HG03575 (cell line): ENCODE measurements around the gene CLCN2.

Experiments
- ATAC-seq: cut with Tn5 transposase; IDR thresholded peaks from one replicate; pipeline ENCODE4 v1.9.1; 2021; ENCODE audit not compliant: unreplicated experiment, insufficient number of reproducible peaks, low FRiP score; ENCODE audit errors: extremely low read depth

The CLCN2 gene

DNA sequence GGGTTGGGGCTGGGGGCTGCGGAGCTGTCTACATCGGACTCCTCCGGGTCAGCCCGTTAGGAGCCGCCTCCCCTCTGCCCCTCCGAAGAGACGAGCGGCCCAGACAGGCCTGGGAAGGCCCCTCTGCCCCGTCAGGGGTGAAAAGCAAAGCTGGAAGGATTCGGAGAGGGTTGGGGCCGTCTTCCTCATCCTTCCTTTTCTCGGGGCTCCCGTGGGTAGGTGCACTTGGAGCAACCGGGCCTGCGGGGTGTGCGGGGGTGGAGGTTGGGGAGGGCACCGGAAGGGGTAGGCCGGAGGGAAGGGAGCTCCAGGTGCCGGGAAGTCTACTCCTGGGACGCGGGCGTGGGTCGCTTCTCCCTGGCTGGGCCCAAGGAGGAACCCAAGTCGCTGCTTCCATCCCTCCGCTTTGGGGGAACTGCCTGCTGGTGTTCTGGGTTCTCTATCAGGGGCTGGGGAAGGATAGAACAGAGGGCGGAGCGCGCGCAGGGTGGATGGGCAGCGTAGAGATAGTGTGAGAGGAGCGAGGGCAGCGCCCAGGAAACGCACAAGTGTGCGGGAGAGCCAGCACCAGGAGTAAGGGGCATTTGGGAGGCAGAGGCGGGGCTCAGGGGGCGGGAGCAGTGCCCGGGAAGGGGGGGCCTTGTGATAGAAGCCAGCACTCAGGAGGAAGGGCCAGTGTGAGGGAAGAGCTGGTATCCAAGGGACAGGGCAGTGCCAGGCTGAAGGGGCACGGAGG is 695 bp upstream of the CLCN2 start:
- ATAC-seq: no peak

DNA sequence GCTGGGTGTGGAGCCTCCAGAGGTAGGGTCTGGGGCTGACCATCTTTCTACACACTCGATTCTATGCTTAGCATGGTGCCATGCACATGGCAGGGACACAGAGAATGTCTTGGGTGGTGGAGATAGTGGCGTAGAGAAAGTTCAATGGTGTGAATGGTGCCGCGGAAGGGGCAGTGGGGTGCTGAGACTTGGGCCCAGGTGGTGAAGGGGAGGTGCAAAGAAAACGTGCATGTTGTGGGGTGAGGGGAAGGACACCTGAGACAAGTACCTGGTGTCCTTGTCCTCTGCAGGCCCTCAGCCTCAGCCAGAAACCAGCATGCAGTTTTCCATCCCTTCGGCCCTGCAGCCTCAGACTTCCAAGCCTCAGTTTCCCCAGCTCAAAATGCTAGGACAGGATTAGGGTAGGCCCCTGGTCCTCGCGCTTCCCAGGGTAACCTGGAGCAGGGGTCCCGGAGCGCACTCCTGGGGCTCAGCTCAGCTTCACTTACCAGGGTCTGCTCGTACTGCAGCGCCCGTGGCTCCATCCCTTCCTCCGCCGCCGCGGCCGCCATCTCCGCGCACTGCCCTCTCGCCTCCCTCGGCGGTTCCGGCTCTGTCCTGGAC is 375 bp downstream of the CLCN2 start:
- ATAC-seq: no peak

DNA sequence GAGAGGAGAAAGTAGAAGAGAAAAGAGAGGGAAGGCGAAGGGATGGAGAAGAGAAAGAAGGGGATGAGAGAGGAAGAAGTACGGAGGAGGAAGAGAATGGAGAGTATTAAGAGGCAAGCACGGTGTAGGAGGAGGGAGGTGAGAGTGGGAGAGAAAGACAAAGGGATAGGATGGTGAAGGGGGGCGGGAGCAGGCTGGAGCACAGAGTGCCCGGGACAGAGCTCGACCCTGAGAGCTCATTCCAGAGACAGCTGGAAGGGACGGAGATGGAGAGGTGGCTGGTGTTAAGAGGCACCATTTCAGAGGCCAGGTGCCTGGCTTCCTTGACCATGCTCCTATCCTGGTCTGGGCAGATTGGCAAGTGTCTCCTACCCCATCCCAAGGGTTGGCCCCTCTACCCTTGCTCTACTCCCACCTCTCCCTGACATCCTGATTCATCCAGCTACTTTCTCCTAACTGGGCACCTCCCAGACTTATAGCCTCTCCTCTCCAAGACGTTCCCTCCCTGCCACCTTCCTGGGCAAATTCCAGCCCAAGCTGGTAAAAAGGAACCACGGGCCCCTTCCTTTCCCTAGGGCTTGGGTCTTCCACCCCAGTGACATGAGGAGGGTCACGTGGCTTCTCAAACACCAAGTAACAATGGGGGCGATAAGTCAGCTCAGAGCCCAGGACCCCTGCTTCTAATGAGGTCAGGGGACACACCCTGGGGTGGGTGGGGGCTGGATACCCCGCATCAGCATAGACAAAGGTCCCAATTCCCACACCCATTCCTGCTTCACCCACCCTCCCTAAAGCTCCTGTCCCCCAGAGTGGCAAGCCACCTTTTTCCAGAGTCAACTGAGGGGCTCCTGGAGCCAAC is 1.1 kb downstream of the CLCN2 start:
- no peak for ATAC-seq

DNA sequence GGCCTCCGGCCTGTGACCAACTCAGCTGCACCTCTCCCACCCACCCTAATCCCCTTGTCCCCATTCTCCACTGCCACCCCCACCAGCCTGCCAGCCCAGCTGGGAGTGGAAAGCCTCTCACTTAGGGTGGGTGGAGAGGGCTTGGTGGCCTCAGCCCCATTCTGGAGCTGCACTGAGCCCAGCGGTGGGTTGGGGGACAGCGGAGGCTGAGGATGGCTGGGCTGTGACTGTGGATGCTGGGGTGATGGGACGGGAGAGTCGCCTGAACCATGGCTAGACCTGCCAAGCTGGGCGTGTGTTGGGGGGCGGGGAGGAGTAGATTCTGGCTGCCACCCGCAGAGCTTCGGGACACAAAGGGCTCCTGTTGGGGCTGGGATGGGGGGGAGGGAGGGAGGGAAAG is 1.8 kb downstream of the CLCN2 start:
- no peak for ATAC-seq

DNA sequence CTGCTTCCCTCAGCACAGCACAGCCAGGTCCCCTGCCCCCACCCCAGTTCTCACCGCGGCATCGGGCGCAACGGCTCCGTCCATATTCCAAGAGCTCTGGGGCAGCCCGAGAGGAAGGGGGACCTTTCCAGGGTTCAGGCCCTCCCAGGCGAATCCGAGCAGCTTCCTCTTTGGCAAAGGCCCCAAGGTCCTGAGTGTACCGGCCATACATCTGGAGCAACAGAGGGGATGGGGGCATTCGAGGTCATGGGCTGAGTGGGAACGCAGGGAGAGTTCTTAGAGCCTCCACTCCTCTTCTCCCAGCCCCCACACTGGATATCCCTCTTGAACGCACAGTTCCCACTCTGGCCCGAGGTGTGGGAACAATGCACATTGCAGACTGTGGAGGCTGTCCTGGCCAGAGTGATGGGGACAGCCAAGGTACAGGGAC is 2.5 kb downstream of the CLCN2 start:
- no peak for ATAC-seq

DNA sequence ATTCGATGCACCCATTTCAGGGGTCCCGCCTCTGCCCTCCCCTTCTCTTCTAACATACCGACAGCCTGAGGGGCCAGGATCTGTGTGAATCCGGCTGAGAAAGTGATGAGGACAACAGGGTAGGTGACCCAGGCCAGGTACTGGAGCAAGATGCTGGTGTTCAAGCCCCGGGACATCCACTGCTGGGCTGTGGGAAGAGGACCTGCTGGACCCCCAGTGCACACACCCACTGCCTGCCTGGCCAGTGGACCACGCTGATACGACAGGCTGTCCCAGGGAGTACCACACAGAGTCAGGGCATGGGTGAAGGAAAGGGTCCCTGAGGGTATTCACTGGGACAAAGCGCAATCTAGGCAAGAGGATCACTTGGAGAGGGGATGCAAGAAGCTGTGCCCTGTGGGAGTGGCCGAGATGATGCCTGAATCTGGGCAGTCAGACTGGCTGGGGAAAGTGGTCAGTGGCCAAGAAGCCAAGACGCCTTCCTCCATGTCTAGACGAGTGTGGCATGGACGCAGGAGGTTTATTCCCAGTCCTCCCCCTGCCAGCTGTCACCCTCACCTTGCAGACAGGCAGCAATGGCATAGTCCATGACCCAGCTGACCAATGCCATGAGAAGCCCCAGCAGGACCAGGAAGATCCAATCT is 3.2 kb downstream of the CLCN2 start:
- no peak for ATAC-seq

DNA sequence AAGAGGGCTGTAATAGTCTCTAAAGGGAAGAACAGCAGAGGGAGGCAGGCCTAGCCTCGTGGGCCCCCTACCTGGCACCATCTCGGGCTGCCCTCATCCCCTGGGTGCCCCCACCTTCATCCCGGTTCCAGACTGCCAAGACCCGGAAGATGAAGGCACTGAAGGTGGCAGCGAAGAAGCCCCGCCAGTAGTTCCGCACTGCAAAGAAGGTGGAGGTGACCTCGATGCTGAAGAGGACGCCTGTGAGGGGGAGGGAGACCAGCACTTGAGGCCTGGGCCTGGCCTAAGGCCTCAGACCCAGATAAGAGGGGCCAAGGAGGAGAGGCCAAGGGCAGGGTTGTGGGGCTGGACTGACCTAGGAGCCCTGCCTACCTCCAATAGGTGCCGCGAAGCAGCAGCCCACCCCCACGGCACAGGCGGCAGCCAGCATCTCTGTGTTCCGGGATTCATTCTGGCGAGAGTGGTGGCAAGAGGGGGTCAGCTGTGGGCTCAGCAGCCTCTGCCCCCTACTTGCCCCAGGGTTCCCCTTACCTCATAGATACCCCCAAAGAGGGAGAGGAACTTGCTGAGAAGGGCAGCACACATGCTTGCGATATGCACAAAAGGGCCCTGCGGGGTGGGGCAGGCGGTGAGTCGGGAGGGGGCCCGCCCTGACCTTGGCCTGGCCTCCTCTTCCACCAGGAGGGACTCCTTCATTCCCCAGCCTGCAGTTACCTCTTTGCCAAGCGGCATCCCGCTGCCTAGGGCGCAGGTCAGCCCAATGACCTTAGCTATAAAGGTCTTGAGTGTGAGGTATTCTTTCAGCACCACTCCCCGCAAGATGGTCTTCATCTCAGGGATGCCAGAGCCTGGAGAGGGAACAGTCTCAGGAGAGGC is 3.9 kb downstream of the CLCN2 start:
- ATAC-seq: no peak

DNA sequence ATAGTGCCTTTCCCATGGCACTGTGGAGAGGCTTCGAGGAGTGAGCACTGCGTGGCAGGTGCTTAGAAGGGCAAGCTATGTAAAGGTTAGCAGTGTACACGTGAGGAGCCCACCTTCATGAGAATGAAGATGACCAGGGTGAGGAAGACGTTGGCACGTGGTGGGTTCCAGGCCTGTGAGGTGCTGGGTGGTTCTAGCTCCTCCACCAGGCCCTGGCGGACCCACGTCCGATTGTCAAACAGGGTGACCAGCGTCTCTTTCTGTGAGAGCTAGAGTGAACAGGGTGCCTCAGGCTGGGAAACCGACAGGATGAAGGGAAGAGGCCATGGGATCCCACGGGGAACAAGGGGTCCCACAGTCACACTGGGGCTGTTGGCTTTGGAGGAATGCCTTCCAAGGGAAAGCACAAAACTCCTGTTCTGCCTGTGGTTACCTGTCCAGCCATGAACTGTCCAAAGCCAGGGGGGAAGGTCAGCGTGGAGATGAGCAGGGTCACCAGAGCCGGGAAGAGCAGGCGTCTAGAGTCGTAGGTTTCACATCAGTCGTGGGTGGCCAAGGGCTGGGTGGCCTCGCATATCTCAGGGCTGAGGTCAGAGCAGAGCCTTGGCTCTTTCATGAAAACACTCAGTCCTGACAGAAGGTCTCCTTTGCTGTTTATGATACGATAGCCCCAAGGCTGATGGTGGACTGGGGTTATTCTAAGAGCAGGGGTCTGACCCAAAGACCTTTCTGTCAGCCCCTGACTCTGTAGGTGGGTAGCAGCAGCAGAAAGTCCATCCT is 6.0 kb downstream of the CLCN2 start:
- ATAC-seq: no peak

DNA sequence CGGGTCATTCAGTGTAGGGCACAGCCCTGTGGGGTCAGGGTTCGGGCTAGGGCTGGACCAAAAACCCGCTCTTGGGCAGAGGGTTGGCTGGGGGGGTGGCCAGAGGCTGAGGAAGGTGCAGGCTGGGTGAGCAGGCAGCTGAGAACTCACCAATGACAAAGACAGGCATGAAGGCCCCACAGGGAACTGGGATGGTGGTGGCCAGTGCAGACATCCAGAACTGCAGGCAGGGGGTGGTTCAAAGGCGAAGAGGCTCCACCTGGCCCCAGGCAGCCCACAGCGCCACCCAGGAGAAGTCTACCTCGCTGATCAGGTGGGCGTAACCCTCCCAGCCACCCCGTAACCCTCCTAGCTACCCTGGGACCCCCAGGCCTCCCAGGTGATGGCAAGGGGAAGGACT is 6.7 kb downstream of the CLCN2 start:
- ATAC-seq: no peak

DNA sequence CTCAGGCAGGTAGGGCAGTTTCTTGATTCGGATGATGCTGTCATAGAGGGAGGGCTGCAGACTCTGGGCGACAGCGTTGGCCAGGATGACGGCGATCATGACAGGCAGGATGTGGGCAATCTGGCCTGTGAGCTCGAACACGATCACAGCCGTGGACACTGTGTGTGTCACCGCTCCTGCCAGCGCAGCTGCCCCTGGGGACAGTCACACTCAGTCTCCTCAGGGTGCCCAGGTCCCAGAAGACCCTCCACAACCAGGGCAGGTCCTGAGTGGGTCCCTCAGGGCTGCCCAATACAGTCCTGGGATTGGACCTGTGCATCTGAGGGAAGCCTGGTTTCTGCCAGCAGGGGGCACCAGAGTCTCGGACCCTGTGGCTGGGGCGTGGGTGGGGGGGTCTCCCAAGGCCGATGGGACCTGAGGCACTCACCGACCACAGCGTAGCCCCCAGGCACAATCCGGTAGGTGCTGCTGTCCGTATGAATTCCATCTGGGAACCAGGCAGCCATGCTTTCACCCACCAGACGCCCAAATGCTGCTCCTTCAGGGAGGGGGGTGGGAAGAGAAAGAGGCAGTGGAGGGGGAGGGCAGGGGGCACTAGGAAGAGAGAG is 7.2 kb downstream of the CLCN2 start:
- ATAC-seq: no peak

DNA sequence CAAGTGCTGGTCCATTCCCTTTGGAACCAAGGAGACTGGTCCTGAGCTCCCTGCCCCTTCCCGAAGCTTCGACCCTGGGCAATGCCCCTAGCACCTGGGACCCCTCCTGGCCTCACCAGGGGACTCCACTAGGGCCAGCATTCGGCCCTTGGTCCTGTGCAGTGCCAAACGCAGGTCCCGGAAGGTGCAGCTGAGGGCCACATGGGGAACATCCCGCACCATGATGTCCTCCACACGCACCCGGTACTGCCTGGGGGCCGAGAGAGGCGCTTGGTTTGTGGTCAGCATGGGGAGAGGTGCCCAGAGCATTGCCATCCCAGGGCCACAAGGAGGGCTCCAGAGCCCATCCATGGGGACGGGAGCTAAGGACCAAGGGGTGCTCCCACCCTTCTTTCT is 7.9 kb downstream of the CLCN2 start:
- ATAC-seq: no peak

DNA sequence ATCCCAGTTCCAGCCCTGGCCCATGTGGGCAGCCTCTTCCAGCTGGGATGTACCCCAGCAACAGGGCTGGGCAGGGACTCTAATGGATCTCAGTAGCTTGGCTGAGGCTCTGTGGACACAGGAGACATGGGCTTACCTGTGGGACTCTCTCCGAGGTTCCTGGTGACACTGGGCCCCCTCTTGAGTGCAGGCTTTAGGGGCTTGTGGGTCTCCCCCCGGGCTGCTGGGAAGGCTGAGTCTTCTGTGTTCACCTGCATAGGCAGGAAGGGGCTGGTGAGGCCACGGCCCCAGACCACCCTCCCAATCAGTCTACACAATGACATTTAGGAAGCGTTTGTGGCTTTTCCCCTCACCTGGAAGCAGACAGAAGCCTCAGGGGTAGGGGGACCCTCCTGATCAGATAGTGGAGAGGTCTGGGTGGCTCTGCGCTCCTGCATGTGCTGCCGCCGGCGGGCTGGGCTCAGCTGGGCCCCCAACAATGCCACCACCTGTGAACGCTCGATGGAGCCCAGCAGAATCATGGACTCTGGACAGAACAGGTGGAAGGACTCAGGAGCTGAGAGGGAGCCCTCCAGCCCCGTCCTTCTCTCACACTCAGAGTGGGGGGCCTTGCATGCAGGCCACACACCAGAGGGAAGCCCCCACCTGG is 8.4 kb downstream of the CLCN2 start:
- ATAC-seq: no peak

DNA sequence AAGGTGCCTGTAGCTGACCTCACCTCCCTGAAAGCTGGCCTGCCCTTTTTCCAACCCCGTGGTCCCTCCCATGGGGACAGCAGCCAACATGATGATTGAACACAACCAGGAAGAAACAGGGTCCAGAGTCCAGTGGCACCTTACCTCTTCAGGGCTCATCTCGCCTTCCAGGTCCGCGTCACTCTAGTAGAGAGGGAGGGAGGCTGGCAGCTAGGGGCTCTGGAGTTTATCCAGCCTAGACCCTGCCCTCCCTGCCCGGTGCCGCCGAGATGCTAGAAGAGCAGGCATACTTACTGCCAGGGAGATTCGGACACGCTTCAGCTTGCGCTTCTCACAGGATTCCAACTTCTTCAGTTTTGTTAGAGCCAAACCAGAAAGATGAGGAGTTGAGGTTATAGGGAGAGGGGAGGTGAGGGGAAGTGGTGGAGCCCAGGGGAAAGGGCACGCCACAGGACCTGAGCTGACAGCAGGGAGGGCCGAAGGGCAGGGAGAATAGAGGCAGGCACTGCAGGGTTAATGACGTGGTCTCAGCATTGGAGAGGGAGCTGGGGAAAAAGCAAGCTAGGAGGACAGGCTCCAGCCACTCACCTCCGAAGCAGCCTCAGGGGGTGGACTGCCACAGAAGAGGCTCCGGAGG is 9.1 kb downstream of the CLCN2 start:
- no peak for ATAC-seq

DNA sequence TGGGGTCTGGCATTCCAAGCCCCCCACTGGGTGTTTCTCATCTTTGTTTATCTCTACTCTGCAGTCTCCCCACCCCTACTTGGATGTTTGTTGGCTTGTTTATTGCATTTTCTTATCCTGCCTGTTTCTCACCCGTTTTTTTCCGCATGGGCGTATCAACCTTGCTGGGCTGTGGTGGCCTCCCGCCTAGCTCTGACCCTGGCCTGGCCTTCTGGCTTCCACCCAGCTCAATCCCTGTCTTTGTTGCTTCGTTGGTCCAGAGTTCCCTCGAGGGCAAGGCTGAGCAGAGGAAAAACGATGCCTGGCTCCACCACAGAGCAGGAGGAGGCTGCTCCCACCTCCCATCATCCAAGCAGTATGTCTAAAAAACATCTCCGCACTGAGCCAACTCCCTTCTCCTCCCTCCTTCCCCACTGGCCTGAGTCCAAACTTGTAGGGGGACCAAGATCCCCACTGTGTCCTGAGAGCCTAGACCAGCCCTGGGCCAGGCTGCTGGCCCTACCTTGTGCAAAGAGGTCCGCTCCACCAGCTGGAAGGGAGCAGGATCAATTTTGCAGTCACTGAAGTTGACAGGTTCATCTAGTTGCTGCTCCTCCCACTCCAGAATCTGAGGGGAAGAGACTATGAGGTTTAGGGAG is 9.8 kb downstream of the CLCN2 start:
- ATAC-seq: no peak

DNA sequence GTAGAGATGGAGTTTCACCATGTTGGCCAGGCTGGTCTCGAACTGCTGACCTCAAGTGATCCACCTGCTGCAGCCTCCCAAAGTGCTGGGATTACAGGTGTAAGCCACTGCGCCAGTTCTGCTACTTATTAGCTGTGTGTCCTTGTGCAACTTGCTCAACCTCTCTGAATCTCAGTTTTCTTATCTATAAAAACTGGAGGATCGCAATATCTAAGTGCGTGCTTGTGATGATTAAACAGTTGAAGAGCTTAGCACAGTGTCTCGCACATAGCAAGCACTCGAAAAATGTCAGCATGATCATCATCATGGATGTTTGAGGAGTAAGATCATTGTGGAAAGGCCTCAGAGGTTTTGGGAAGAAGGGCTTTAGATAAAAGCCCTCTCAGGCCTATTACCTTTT is 10.8 kb downstream of the CLCN2 start:
- ATAC-seq: no peak
